Measurements from ENCODE around the gene RAE1. TPM values are rescaled to one million over a fixed set of nuclear protein-coding genes. Genes with fewer than 3 reads are reported as not detected.
"Not testable (repeated sequence)": the region's sequence is repeated elsewhere in the genome, so short reads cannot be mapped to it uniquely, and the experiment has no call there.

RAE1 gene
- total RNA-seq, 1 donor from 2014 or later, result 61.1 TPM

DNA sequence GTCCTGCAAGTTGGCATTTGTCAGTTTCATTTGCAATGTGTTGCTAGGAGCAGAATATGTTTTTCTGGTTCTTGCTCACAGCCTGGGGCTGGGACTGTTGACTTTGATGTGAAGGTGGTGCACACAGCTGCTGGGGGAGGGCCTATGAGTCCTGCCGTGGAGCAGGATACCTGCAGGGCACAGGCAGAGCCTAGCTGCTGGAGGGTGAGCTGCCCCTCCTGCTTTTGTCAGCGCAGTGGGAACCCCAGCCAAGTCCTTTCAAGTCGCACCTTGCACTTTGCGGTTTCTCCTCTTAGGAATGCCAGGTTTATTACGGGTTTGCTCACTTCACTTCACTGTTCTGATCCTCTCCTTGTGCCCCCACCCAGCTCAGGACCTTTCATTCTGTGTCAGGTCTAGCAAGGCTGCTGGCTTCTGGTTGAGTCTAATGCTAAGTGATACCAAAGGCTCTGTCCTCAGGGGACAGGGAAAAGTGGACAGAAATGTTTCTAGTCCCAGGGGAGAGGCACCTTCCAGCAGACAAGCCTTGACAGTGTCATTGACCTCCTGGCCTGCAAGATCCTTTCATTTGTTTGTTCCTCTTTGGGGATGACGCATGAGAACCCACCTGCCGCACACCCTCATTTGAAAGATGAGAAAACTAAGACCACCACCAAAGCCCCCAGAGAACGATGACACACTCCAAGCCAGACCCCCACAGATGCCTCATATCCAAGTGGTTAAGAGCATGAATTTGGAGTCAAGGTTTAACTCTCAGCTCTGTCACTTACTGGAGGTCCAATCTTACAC lies 24.2 kb upstream of the RAE1 start:
- peak; percentile 21 for DNase-seq (ENCODE audit: low read depth)

DNA sequence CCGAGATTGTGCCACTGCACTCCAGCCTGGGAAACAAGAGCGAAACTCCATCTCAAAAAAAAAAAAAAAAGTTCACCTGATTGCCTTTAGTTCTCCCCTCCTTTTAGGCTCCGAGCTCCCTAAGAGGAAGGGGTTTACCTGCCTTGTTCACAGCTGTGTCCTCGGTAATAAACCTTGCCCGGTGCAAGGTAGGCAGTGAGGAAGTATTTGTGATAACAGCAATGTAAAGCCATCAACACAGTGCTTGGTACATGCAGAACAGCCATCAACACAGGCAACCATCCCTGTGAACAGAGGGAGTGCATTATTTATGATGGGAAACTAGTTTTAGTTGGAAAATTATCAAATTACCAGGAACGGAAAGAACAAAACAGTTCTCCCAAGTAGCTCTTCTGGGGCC lies 23.2 kb upstream of the RAE1 start:
- DNase-seq (ENCODE audit: low read depth), result no peak

DNA sequence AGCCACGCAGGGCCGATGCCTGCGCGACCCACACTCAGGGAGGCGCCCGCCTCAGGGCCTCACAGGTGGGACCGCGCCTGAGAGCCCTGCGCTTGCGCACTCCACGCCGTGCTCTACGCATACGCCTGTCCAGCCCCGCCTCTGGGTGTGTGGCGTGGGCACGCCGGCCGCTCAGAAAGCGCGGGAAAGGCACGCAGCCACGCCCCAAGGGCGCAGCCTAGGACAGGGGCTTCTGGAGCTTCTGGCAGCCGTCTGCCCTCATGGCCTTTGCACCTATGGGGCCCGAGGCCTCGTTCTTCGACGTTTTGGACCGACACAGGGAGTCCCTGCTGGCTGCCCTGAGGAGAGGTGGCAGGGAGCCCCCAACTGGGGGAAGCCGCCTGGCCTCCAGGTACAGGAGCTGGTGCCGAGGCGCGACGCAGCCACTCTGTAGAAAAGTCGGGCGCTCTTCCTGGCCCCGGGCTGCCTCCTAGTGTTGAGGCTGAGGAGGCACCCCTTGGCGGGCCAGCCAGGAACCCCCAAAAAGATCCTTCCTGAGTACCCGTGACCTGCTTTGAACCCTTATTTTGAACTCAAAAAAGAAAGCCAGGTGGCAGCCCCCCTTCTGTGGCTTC lies 21.3 kb upstream of the RAE1 start, which contains the start of gene SPO11:
TSS of gene SPO11 (plus strand) at position 196 of the 614 bp plus-strand sequence. CDS start at position 261, 65 bp downstream.
- DNase-seq (ENCODE audit: low read depth), result no peak

DNA sequence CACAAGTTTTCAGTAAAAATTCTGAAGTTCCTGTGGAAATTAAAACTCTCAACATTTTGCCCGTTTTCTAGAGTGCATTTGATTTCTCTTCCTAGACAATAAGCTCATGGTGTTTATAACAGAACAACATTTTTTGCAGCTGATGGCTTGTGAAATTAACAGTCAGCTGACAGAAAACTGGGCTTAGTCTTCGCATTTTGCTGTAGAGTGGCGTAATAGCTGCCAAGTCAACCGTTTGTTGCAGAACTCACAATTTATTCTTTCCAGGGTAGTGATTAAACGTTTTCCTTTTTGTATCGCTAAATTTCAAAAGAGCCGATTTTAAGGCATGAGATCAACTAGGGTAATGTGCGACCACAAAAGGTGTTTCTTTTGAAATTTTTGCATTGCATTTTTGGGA lies 20.1 kb upstream of the RAE1 start:
- DNase-seq (ENCODE audit: low read depth), result peak; percentile 26

DNA sequence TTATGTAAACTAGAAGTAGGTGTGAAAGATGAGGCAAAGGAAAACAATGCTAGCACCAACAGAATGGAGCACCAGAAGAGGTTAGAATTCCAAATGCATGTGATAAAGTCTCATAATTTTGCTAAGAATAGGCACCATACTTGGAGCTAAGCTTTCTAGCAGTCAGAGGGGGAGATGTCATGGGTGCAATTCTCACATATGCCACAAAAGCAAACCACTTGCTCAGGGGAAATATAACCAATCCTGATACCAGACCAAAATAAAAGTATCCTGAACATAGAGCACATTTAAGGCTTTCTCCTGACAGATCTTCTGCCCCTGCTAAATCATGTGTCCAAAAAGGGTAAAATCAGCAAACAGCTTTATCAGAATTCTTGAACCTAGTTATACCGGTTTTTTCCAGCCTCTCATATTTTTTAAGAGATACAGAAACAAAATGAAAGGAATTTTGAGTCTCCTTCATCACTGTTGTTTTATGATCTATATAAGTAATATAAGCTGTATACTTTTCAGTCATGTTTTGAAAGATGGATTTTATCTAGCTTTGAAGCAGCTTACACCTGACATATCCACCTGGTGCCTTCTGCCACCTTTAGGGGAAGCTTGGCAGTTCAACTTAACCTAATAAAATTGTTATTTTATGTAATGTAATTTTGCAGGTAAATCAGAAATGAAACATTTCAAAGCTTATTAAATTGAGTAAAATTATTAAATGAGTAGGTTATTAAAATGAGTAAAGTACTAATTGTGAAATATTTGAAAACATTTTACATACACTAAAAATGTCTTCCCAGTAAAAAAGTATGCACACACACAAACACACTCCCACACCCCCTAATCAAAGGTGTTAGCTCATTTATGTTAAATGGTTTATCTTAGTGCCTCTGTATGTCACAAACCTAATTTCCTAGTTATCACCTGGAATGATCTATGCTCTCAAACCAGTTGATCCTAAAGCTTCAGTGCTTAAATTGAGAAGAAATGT lies 18.7 kb upstream of the RAE1 start:
- no peak for DNase-seq (ENCODE audit: low read depth)

DNA sequence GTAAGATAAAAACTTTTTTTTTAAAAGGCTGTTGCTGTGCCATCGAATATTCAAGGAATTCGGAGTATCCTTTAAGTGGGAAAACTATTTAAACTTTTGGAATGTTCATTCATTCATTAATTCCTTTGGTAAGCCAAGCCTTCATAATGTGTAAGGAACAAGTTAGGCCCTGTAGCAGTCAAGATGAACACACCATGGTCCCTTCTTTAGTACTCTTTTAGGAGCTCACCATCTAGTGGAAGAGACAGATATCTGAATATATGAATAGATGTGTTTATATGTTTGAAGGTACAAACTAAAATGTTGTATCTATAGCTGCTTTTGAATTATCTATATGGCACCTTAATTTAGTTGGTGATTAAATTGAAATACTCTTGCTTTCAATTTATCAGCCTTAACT lies 15.7 kb upstream of the RAE1 start:
- no peak for DNase-seq (ENCODE audit: low read depth)

DNA sequence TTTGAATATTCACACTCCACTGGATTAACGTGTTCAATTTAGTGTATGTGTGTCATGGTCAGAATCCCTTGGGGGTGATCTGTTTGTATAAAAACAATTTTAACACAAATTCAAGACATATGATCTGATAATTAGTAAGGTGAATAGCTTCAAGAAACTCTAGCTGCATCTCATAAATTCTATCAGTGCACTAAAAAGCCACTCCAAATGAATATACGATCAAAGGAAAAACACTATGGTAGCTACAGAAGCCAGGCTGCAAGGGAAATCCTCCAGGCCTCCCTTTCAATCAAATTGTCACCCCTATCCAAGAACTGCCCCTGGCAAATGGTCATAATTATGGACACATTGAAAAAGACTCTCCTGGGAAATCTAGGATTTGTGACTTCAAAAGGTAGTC lies 9.4 kb upstream of the RAE1 start:
- no peak for DNase-seq (ENCODE audit: low read depth)

DNA sequence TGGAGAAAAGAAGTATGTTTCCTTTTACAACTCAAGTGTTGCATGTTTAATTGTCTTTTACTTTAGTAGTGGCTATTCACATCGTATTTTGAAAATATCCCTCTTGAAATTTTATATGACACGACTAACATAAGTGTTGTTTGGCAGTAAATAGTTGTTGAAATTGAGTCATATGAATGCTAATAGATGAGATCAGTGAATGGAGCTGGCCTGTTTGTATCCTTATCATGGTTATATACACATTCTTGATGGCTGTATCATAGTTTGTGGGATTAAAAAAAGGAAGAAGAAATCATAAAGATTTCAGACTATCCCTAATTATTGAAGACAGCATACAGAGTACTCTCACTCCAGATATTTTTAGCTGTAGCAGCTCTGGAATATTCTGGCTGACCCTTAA lies 8.2 kb upstream of the RAE1 start:
- DNase-seq (ENCODE audit: low read depth), result no peak

DNA sequence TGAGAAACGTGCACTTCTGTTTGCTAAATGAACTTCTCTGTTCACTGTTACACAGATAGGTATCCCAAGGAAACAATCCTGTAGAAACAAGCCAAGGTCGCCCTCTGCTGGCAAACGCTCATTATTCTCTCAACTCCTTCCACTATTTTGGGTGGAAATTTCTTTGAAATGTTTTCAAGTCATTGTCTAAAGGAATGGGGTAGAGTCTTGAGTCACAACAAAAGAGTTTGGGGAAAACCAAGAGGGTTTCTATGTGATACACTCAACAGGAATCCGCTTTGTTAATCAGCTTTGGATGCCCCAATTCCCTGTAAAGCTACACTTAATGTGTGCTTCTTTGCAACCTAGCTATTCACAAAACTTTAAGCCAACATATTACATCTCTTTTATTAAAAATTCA lies 4.6 kb upstream of the RAE1 start:
- DNase-seq (ENCODE audit: low read depth), result peak; percentile 69

DNA sequence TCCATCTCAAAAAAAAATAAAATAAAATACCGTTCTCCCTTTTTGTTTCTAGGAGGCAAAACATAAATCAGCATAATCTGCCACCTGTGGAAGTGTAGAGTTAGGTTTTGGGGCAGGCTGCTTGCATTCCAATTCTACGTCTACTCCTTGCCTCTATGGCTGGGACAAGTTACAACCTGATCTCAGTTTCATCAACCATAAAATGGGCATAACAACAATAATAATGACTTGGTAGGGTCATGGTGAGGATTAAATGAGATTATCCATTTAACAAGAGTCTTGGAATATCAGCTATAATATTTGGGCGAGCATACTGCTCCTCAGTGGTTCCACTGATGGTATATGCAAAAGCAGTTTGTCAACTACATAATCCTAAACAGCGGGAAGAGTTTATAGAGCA lies 3.7 kb upstream of the RAE1 start:
- DNase-seq (ENCODE audit: low read depth), result no peak

DNA sequence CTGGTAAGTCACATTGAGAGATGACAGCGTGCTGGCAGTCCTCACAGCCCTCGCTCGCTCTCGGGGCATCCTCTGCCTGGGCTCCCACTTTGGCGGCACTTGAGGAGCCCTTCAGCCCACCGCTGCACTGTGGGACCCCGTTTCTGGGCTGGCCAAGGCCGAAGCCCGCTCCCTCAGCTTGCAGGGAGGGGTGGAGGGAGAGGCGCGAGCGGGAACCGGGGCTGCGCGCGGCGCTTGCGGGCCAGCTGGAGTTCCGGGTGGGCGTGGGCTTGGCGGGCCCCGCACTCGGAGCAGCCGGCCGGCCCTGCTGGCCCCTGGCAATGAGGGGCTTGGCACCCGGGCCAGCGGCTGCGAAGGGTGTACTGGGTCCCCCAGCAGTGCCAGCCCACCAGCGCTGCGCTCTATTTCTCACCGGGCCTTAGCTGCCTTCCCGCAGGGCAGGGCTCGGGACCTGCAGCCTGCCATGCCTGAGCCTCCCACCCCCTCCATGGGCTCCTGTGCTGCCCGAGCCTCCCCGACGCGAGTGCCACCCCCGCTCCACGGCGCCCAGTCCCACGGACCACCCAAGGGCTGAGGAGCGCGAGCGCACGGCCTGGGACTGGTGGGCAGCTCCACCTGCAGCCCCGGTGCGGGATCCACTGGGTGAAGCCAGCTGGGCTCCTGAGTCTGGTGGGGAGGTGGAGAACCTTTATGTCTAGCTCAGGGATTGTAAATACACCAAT lies 2.7 kb upstream of the RAE1 start:
- not testable (repeated sequence) for DNase-seq (ENCODE audit: low read depth)

DNA sequence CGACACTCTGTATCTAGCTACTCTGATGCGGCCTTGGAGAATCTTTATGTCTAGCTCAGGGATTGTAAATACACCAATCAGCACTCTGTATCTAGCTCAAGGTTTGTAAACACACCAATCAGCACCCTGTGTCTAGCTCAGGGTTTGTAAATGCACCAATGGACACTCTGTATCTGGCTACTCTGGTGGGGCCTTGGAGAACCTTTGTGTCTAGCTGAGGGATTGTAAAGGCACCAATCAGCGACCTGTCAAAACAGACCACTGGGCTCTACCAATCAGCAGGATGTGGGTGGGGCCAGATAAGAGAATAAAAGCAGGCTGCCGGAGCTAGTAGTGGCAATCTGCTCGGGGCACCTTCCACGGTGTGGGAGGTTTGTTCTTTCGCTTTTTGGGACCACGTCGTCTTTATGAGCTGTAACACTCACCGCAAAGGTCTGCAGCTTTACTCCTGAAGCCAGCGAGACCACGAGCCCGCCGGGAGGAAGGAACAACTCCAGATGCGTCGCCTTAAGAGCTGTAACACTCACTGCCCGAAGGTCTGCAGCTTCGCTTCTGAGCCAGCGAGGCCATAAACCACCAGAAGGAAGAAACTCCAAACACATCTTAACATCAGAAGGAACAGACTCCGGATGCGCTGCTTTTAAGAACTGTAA lies 2.0 kb upstream of the RAE1 start:
- not testable (repeated sequence) for DNase-seq (ENCODE audit: low read depth)

DNA sequence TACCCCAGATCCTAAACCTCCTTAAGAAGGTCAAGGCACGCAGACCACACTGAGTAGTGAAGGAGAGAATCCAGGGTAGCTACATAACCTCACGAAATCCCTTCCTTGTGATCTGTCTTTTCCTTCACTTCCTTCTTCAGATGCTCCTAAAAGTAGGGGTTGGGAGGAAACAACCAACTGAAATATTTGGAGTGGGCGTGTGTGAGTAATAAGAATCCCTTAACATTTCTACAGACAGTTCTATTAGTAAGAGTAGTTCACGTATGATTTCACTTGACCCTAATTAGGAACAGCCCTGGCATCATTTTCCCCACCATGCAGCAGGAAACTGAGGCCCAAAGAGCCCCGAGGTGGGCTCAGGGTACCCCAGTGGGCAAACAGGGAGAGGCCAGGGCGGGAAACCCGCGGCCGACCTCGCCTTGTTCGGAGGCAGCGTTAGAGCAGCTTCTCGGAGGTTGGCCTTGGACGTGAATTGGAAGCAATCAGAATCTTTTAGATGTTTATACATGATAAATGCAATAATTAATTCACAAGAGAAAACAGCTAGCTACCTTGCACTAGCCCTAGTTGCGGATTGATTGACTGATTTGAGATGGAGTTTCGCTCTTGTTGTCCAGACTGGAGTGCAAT lies 859 bp upstream of the RAE1 start:
- DNase-seq (ENCODE audit: low read depth), result no peak

DNA sequence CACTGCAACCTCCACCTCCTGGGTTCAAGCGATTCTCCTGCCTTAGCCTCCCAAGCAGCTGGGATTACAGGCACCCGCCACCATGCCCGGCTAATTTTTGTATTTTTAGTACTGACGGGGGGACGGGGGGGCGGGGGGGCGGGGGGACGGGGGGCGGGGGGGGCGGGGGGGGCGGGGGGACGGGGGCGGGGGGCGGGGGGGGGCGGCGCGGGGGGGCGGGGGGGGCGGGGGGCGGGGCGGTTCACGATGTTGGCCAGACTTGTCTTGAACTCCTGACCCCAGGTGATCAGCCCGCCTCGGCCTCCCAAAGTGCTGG lies 371 bp upstream of the RAE1 start:
- DNase-seq (ENCODE audit: low read depth), result not testable (repeated sequence)

DNA sequence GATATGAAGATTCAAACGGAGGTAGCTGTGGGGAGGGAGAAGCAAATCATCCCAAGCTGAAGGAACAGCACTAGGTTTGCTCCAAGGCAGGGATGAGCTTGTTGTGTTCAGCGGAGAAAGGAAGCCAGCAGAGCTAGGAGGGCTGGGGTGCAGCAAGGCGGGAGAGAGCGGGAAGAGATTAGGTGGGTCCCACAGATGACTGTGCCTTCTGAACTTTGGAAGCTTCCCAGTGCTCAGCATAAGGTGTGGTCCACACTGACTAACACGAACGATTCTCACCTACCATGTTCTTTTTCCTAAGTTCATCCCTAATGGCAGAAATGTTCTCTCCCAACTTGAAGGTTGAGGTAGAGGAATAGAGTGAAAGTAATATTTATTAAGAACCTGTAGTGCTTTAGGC lies 1.2 kb downstream of the RAE1 start:
- no peak for DNase-seq (ENCODE audit: low read depth)

DNA sequence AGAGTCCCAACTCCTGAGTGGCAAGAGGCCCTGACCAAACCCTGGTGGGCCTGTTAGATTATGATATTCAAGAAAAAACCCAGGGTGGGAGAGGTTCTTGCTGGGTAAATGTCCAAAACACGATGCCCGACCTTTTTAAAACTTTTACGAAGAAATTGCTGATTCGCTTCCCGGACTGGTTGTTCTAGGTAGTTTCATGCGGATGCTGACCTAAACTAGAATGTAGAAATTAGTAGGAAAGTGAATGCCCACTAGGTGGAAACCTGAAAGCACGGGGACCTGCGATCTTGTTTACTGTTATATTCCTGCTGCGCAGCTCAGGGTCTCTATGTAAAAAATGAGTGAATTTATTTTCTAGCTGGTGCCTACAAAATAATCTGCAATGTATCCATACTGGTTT lies 2.3 kb downstream of the RAE1 start:
- no peak for DNase-seq (ENCODE audit: low read depth)

DNA sequence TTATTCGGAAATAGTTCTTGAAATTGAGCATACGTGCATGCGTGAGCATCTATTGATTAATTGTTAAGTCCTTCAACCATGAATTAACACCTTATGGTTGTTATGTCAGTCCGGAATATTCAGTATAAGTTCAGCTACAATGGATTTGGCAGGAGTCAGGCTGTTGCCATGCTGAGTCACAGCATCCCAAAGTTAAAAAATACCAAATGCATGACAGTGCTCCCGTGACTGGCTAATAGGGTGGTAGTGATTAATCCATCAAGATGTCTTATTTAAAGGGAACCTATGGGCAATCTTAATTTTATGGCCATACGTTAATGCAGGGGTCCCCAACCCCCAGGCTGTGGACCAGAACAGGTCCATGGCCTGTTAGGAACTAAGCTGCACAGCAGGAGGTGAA lies 10.5 kb downstream of the RAE1 start:
- peak; percentile 65 for DNase-seq (ENCODE audit: low read depth)

DNA sequence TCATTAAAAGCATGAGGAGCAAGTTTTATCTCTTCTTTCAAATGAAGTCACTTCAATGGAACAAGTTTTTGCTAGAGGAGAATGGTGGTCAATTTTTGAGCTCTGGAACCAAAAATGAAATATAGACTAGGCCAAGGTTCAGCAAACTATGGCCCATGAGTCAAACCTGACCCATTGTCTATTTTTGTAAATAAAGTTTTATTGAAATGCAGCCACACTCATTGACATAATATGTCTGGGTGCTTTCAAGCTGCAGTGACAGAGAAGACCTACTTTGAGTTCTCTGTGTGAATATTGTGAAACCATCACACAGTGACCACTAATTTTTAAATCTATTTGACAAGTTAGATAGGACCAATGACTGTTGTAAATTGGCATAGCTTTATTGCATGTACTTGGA lies 13.4 kb downstream of the RAE1 start:
- no peak for DNase-seq (ENCODE audit: low read depth)

DNA sequence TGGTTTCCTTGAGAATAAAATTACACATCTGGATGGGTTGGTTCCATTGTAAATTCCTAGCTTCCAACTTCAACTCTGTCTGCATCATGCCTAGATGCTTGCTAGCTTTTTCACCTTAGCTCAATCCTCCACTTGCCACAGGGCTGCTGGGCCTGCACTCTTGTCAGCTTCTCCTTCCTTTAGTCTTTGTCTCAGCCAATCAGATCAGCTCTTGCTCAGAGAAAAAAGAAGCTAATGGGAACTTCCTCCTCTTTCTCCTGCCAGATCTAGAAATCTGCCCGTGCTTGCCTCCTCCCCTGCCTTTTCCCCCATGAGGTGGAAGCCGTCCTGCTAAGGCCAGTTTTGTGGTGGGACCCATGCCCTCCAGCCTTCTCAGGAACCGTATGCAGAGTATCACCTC lies 18.5 kb downstream of the RAE1 start:
- DNase-seq (ENCODE audit: low read depth), result no peak

DNA sequence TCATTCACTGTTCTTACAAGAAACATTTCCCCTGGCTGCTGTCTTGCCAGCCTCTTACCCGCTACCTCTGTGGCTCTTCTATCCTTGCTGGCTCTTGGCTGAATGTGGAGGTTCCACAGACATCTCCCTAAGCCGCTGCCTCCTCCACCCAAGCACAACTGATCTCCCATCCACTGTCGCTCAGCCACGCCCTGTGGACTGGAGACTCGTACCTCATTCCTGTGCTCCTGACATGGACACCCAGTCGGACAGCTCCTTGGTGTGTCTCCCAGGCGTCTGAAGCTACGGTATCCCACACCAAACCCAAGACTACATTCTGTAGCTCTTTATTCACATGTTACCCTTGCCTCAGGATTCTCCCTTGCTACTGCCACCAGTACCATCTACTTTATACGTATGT lies 19.3 kb downstream of the RAE1 start:
- DNase-seq (ENCODE audit: low read depth), result no peak

DNA sequence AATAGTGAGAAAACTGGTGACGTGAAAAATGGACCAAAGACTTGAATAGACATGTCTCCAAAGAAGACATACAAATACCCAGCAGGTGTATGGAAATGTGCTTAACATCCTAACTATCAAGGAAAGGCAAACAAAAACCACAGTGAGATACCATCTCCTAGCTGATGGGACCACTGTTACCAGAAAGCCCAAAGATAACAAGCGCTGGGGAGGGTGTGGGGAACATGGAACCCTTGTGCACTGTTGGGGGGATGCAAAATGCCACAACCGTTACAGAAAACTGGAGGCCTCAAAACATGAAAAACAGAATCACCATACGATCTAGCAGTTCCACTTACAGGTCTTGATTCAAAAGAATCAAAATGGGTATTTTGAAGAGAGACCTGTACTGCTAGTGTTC lies 20.3 kb downstream of the RAE1 start:
- no peak for DNase-seq (ENCODE audit: low read depth)

Measured in renal cortical epithelial cell (primary cell).